Measurements from ENCODE around the gene FOXG1.

FOXG1 gene

GRCh38 chr14:28751467-28752058, 15.0 kb upstream of the FOXG1 start:
- TF ChIP-seq CTCF (conservative IDR thresholded peaks at IDR 0.05): peak; percentile 91
- H3K27ac ChIP-seq: no peak overlapping the region

- TF ChIP-seq CTCF (conservative IDR thresholded peaks at IDR 0.05): peak; percentile 81
- H3K27ac ChIP-seq: no peak overlapping the region
Measured at GRCh38 chr14:28754209-28754985, 12.2 kb upstream of the FOXG1 start.

- H3K27ac ChIP-seq: no peak overlapping the region
- no peak for TF ChIP-seq CTCF (conservative IDR thresholded peaks at IDR 0.05)
Measured at GRCh38 chr14:28755198-28755815, 11.3 kb upstream of the FOXG1 start.

- no peak for TF ChIP-seq CTCF (conservative IDR thresholded peaks at IDR 0.05)
- no peak overlapping the region for H3K27ac ChIP-seq
Measured at GRCh38 chr14:28755884-28756268, 10.7 kb upstream of the FOXG1 start.

GRCh38 chr14:28756269-28756883, 10.2 kb upstream of the FOXG1 start:
- TF ChIP-seq CTCF (conservative IDR thresholded peaks at IDR 0.05): no peak

GRCh38 chr14:28756884-28757570, 9.6 kb upstream of the FOXG1 start:
- peak; percentile 90 for TF ChIP-seq CTCF (conservative IDR thresholded peaks at IDR 0.05)
- peak overlapping the region; percentile 13; the same call in 1 of the 2 replicates for H3K27ac ChIP-seq

More at GRCh38 chr14:28756269-28756883, 10.2 kb upstream of the FOXG1 start:
- peak overlapping the region; percentile 13; the same call in 1 of the 2 replicates for H3K27ac ChIP-seq

Data from VCaP (cell line).